HG02623 (cell line): ENCODE data around the gene MAGEA3.
"Not testable (repeated sequence)": the region's sequence is repeated elsewhere in the genome, so short reads cannot be mapped to it uniquely, and the experiment has no call there.

Source experiments
- ATAC-seq: cut with Tn5 transposase; IDR thresholded peaks from one replicate; pipeline ENCODE4 v1.9.1; 2021; ENCODE audit warnings: moderate library complexity; ENCODE audit not compliant: unreplicated experiment

Gene MAGEA3, protein sequence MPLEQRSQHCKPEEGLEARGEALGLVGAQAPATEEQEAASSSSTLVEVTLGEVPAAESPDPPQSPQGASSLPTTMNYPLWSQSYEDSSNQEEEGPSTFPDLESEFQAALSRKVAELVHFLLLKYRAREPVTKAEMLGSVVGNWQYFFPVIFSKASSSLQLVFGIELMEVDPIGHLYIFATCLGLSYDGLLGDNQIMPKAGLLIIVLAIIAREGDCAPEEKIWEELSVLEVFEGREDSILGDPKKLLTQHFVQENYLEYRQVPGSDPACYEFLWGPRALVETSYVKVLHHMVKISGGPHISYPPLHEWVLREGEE

DNA sequence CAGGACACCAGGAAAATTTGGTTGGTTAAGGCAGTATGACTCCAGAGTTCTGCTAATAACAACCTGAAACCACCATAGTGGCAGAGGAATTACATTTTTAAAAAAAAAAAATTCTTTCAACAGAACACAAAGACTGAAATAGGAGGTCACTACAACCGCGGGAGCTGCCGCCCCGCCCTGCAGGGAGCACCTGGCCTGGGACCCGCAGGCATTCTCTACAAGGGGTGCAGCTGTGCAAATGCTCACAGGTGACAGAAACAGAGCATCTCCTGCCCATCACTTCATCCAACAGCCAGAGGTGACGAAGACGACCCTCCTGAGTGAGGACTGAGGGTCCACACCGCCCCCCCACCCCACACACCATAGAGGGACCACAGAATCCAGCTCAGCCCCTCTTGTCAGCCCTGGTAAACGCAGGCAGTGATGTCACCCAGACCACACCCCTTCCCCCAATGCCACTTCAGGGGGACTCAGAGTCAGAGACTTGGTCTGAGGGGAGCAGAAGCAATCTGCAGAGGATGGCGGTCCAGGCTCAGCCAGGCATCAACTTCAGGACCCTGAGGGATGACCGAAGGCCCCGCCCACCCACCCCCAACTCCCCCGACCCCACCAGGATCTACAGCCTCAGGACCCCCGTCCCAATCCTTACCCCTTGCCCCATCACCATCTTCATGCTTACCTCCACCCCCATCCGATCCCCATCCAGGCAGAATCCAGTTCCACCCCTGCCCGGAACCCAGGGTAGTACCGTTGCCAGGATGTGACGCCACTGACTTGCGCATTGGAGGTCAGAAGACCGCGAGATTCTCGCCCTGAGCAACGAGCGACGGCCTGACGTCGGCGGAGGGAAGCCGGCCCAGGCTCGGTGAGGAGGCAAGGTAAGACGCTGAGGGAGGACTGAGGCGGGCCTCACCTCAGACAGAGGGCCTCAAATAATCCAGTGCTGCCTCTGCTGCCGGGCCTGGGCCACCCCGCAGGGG is at the start of gene MAGEA3:
TSS of gene MAGEA3 (plus strand) at position 843 of the 980 bp plus-strand sequence. CDS start 2,039 bp downstream, outside the sequence.
- not testable (repeated sequence) for ATAC-seq

DNA sequence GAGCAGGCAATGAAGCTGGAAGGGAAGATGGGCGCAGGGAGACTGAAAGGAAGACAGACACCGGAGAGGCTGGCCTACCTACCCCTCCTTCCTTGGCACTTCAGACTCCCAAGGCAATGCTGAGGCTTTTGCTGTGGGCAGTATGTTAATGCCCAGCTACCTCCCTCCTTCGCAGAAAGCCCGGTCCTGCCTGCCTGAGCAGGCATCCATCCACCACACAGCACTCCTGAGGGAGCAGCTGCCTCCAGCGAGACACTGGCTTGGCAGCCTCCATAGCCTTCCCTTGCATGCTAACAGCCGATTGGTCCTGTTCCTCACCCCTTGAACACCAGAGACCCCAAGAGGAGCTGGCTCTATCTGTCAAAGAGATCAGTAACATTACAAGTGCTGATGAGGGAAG is 46.5 kb upstream of the MAGEA3 start:
- ATAC-seq: no peak

DNA sequence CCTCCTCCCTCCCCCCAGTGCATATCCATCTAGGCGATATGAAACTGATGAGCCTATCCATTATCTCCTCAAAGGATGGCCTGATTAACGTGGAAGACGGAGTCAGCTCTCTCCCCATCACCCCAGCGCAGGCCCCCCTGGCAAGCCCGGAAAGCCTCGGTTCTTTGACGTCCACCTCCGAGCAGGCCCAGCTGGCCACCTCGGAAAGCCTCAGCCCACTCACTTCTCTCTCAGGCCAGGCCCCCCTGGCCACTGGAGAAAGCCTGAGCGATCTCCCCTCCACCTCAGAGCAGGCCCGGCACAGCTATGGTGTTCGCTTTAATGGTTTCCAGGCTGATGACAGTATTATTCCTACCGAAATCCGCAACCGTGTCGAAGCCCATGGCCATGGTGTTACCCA is 46.1 kb upstream of the MAGEA3 start:
- no peak for ATAC-seq

DNA sequence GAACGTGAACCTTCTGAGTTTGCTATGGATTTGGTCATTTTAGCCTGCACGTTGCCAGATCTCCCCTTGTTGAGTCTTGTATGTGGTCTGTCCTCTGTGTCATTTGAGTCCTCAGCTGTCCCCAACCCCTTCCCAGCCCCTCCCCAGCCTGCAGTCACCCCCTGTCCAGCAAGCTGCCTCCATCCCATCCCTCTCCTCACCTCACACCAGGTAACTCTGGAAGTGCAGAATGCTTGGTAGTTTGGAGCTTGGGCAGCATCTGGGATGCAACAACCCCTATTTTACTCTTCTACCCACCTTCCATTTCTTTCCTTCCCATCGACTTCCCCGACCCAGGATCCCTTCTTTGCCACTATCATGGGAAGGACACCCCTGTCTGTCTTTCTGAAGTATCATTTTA is 42.5 kb upstream of the MAGEA3 start:
- ATAC-seq: no peak

DNA sequence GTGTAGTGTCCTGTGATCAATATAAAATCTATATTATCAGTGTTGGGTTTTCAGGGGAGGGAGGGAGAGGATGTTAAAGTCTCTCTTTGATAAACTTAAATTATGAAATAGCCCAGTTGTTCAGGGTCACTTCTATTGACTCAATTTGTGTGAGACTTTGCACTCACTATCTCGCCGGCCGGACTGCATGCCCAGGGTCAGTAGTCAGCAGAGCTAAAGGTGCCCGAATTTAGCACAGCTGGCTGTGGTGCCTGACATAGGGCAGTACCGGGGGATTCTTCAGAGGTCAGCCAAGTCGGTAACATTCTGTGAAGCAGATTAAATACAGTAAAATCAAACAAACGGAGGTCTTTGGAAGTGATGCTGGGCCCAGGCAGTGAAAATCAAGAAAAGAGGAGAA is 41.7 kb upstream of the MAGEA3 start:
- no peak for ATAC-seq

DNA sequence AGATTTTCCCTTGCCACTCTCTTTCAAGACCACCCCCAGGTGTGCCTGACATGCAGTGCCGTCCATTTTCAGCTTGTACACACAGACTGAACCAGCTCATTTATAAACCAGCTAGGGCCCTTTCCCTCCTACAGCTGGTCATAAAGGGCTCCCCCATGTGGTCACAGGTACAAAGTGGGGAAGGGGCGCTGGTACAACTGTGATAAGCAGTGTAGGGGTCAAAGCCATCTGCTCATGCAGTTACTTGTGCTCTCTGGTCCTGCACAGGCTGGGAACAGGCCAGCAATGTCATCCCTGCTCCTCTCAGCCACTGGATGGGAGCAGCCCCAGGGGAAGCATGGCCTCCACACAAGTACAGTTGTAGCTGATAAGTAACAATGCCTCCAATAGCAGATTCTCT is 40.3 kb upstream of the MAGEA3 start:
- no peak for ATAC-seq

DNA sequence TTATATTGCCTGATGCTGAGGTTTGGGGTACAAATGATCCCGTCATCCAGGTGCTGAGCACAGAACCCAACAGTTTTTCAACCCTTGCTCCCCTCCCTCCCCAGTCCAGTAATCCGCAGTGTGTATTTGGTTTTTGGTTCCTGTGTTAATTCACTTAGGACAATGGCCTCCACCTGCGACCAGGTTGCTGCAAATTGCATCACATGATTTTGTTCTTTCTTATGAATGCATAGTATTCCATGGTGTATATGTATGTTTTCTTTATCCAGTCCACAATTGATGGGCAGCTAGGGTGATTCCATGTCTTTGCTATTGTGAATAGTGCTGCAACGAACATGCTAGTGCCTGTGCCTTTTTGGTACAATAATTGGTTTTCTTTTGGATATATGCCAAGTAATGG is 35.5 kb upstream of the MAGEA3 start:
- ATAC-seq: no peak

DNA sequence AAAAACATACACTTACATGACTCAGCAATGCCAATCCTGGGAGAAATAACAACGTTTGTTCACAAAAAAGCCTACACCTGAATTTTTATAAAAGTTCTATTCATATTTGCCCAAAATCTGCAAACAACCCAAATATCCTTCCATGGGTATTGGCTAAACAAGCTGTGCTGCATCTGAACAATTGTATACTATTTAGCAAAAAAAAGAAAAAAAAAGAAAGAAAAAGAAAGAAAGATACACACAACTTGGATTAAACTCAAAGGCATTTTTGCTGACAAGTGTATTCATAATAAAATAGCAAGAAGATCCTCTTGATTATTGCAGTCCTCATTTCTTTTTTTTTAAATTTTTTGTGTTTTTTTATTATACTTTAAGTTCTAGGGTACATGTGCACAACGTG is 24.5 kb upstream of the MAGEA3 start:
- ATAC-seq: no peak

DNA sequence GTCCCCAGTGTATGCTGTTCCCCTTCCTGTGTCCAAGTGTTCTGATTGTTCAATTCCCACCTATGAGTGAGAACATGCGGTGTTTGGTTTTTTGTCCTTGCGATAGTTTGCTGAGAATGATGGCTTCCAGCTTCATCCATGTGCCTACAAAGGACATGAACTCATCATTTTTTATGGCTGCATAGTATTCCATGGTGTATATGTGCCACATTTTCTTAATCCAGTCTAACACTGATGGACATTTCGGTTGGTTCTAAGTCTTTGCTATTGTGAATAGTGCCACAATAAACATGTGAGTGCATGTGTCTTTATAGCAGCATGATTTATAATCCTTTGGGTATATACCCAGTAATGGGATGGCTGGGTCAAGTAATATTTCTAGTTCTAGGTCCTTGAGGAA is 23.9 kb upstream of the MAGEA3 start:
- ATAC-seq: not testable (repeated sequence)

DNA sequence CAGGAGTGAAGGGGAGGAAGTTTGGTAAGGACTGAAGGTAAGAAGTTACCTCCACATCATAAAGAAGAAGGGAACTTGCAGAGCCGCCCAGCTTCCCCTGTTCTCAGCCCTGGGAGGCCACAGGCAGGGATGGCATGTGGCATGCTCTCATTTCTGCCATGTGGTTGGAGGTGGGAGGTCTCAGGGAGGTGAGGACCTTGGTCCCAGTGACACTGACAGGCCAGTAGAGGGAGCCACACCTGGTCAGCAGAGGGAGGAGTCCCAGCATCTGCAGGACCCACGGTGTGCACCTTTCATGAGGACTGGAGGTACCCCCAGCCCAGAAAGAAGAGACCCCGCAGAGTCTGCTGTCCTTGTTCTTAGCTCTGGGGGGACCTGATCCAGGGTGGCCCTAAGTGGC is 17.6 kb upstream of the MAGEA3 start:
- ATAC-seq: not testable (repeated sequence)

DNA sequence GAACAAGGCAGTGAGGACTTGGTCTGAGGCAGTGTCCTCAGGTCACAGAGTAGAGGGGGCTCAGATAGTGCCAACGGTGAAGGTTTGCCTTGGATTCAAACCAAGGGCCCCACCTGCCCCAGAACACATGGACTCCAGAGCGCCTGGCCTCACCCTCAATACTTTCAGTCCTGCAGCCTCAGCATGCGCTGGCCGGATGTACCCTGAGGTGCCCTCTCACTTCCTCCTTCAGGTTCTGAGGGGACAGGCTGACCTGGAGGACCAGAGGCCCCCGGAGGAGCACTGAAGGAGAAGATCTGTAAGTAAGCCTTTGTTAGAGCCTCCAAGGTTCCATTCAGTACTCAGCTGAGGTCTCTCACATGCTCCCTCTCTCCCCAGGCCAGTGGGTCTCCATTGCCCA is 1.8 kb downstream of the MAGEA3 start:
- ATAC-seq: not testable (repeated sequence)

DNA sequence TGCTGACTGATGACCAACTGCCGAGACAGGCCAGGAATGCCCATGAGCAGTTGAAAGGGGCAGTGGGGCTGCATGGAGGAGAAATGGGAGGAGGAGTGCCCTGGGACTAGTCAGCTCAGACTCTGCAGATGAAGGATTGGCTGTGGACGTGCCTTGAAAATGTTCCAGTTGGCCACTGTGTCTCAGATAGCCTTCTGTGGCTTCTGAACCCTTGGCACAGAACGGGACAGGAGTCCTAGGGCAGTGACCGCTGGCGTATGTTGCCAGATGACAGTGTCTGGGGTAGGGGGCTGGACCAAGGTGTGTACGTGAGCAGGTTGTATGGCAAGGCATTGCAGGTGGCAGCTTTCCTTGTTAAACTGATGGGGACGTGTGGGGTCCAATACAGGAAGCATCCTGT is 7.9 kb downstream of the MAGEA3 start:
- not testable (repeated sequence) for ATAC-seq

DNA sequence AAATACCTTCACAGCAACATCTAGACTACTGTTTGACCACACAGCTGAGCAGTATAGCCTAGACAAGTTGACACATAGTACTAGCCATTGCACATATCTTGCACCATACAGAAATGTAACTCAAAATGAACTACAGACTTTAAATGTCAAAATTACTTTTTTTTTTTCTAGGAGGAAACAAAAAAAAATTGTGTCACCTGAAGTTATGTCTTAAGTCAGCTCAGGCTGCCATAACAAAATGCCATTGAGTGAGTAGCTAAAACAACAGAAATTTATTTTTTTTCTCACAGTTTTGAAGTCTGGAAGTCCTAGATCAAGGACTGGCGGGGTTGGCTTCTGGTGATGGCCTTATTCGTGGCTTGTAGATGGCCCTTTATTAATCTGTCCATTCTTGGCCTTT is 10.6 kb downstream of the MAGEA3 start, which contains the start of gene CSAG2:
TSS of gene CSAG2 (minus strand) at position 101 of the 400 bp plus-strand sequence. CDS start 161 bp downstream, outside the sequence.
- ATAC-seq: not testable (repeated sequence)

DNA sequence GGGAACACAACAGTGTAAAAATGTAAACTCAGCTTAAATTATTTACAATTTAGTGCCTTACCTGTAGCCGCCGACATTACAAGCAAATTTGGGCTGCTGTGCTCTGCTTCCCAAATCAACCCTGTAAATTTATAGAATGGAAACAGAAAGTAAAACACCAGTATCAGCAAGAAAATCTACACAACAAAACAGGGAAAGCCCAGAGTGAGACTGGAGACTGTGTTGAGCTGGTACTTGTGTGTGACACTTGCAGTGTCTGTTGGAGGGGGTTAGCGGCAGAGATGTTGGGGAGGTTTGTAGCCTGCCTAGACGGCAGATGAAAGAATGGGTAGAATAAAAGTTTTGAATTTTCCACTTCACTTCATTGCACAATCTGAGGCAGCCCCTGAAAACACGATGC is 14.6 kb downstream of the MAGEA3 start:
- not testable (repeated sequence) for ATAC-seq

DNA sequence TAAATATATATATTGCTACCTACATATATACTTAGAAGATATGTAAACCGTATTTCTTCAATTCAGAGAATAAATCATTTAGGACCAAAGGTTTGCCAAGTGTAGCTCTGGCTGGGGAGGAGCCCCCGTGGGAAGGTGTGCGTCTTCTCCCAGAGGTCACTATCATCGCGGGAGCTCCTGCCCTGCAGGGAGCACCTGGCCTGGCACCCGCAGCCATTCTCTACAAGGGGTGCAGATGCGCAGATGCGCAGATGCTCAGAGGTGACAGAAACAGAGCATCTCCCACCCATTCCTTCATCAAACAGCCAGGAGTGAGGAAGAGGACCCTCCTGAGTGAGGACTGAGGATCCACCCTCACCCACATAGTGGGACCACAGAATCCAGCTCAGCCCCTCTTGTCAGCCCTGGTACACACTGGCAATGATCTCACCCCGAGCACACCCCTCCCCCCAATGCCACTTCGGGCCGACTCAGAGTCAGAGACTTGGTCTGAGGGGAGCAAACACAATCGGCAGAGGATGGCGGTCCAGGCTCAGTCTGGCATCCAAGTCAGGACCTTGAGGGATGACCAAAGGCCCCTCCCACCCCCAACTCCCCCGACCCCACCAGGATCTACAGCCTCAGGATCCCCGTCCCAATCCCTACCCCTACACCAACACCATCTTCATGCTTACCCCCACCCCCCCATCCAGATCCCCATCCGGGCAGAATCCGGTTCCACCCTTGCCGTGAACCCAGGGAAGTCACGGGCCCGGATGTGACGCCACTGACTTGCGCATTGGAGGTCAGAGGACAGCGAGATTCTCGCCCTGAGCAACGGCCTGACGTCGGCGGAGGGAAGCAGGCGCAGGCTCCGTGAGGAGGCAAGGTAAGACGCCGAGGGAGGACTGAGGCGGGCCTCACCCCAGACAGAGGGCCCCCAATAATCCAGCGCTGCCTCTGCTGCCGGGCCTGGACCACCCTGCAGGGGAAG is 15.5 kb downstream of the MAGEA3 start, which contains the start of gene MAGEA2B:
TSS of gene MAGEA2B (plus strand) at position 814 of the 973 bp plus-strand sequence. CDS start 2,479 bp downstream, outside the sequence.
- not testable (repeated sequence) for ATAC-seq

DNA sequence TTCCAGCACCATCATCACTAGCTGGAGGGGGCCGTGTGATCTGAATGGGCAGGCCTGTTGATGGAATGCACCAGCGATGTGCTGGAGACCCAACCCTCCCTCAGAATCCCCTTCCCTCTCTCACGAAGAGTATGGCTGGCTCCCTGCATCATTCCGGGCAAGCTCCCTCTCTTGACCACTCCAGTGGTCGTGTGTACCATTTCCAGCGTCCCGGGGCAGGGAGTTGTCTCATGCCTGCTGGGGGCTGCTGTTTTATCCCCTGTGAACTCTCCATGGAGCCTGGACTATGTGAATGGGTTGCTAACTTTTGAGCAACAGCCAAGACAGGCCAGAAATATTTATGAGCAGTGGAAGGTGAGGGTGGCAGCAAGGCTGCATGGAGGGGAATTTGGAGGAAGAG is 26.8 kb downstream of the MAGEA3 start:
- no peak for ATAC-seq

DNA sequence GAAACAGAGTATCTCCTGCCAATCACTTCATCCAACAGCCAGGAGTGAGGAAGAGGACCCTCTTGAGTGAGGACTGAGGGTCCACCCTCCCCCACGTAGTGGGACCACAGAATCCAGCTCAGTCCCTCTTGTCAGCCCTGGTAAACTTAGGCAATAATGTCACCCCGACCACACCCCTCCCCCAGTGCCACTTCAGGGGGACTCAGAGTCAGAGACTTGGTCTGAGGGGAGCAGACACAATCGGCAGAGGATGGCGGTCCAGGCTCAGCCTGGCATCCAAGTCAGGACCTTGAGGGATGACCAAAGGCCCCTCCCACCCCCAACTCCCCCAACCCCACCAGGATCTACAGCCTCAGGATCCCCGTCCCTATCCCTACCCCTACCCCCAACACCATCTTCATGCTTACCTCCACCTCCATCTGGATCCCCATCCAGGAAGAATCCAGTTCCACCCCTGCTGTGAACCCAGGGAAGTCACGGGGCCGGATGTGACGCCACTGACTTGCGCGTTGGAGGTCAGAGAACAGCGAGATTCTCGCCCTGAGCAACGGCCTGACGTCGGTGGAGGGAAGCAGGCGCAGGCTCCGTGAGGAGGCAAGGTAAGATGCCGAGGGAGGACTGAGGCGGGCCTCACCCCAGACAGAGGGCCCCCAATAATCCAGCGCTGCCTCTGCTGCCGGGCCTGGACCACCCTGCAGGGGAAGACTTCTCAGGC is 34.8 kb downstream of the MAGEA3 start, which contains the start of the genes CSAG1 and MAGEA12:
TSS of gene CSAG1 (minus strand) at position 461 of the 715 bp plus-strand sequence. CDS start 1,261 bp downstream, outside the sequence.
TSS of gene MAGEA12 (plus strand) at position 497 of the 715 bp plus-strand sequence. CDS start 2,405 bp downstream, outside the sequence.
- ATAC-seq: no peak

DNA sequence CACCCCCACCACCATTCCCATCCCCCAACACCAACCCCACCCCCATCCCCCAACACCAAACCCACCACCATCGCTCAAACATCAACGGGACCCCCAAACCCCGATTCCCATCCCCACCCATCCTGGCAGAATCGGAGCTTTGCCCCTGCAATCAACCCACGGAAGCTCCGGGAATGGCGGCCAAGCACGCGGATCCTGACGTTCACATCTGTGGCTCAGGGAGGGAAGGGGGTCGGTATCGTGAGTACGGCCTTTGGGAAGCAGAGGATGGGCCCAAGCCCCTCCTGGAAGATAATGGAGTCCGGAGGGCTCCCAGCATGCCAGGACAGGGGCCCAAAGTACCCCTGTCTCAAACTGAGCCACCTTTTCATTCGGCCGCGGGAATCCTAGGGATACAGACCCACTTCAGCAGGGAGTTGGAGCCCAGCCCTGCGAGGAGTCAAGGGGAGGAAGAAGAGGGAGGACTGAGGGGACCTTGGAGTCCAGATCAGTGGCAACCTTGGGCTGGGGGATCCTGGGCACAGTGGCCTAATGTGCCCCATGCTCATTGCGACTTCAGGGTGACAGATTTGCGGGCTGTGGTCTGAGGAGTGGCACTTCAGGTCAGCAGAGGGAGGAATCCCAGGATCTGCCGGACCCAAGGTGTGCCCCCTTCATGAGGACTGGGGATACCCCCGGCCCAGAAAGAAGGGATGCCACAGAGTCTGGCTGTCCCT is 35.7 kb downstream of the MAGEA3 start:
- ATAC-seq: not testable (repeated sequence)

DNA sequence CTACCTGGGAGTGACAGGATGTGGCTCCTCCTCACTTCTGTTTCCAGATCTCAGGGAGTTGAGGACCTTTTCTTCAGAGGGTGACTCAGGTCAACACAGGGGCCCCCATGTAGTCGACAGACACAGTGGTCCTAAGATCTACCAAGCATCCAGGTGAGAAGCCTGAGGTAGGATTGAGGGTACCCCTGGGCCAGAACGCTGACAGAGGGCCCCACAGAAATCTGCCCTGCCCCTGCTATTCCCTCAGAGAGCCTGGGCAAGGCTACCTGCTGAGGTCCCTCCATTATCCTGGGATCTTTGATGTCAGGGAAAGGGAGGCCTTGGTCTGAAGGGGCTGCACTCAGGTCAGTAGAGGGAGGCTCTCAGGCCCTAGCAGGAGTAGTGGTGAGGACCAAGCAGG is 36.5 kb downstream of the MAGEA3 start:
- ATAC-seq: no peak
